ENCODE results near the gene IRS2. TPM values are rescaled to one million over a fixed set of nuclear protein-coding genes. Genes with fewer than 3 reads are reported as not detected.

Gene IRS2
- total and polyA plus RNA-seq, 2 of the 8 experiments (the other 6 are each of a cell fraction or from before 2014, with no cell fraction given) = 2.6 to 17.0 TPM

DNA sequence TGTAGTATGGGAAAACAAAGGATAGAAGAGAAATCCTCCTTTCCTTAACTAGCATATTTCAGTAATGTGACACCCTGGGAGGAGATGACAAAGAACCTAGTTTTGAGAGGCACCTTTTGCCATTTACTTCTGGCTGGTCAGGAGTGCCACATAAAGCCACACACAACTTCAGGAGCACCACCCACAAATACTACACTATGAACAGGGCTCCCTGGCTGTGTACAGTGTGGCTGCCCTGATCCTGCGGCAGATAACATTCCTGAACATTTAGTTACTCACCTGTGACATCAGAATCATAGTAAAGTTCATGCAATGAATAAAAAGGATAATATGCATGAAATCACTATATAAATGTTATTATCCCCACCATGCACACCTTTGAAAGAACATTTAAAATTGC lies 17.4 kb upstream of the IRS2 start (continued):
- TF ChIP-seq CHD7 (IDR thresholded peaks at IDR 0.05; ENCODE audit: insufficient replicate concordance, low read length) (no peak), CREB1 (IDR thresholded peaks at IDR 0.05) (no peak), TAF7 (optimal IDR thresholded peaks at IDR 0.05; ENCODE audit: borderline replicate concordance, low read depth, low read length) (no peak), SRF (IDR thresholded peaks at IDR 0.05; ENCODE audit: low read depth, low read length) (no peak), NANOG (IDR thresholded peaks at IDR 0.05; ENCODE audit: insufficient read depth, low read depth, low read length, poor library complexity, severe bottlenecking) (no peak), TAF1 (IDR thresholded peaks at IDR 0.05; ENCODE audit: low read depth, low read length) (no peak), GTF2F1 (IDR thresholded peaks at IDR 0.05; ENCODE audit: borderline replicate concordance, low read depth, low read length) (no peak)

Data from H1 (cell line).